Measurements from ENCODE around the gene NPNT.

- TF ChIP-seq POLR2AphosphoS5 (IDR thresholded peaks at IDR 0.05; ENCODE audit: low read depth, low read length) (no peak), TAF1 (IDR thresholded peaks at IDR 0.05; ENCODE audit: borderline replicate concordance, insufficient read depth, low read length) (no peak), SIN3A (IDR thresholded peaks at IDR 0.05; ENCODE audit: borderline replicate concordance, insufficient read depth, low read length) (no peak)
Observed at GRCh38 chr4:105978684-105979296, 83.5 kb downstream of the NPNT start.
